ENCODE results near the gene COX8A.
A peak's percentile ranks its signal among the peaks of the same experiment; 100 is the strongest.

The COX8A gene

DNA sequence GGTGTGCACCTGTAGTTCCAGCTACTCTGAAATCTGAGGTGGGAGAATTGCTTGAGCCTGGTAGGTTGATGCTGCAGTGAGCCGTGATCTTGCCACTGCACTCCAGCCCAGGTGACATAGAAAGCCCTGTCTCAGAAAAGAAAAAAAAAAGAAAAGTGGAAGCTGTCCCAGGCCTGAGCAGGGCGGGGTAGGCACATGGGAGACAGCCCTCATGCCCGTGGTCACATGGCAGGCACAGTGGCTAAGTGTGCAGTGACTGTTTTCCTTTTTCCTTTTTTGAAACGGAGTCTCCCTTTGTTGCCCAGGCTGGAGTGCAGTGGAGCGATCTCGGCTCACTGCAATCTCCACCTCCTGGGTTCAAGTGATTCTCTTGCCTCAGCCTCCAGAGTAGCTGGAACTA, 19.6 kb downstream of the COX8A start:
- H3K4me3 Mint-ChIP-seq, result no peak overlapping the region
- H3K27ac Mint-ChIP-seq, result no peak overlapping the region
- H3K9me3 Mint-ChIP-seq, result no peaks in the 10 kb centered on the region
- peaks cover 38% of the 10 kb centered on the region for H3K4me1 Mint-ChIP-seq
- H3K27me3 Mint-ChIP-seq, result no peaks in the 10 kb centered on the region
- no peak for DNase-seq
- no peak for ATAC-seq

DNA sequence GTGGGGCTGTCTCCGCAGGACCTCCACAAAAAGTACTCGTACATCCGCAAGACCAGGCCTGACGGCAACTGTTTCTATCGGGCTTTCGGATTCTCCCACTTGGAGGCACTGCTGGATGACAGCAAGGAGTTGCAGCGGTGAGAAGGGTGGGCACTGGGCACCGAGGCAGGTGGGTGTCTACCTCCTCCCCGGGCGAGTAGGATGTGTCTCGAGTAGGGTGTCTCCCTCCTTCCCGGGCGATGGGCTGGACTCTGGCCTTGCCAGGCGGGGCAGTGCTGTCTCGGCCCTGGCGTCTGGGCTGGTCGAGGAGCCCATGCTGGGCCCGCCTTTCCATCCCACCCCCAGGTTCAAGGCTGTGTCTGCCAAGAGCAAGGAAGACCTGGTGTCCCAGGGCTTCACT, 22.1 kb downstream of the COX8A start:
- Mint-ChIP-seq H3K27ac (peak overlapping the region in 1 of 2 donors; percentile 32), H3K9me3 (no peaks in the 10 kb centered on the region), H3K4me3 (no peak overlapping the region), H3K27me3 (peaks cover 10% of the 10 kb centered on the region), H3K4me1 (peaks cover 42% of the 10 kb centered on the region)
- ATAC-seq, result no peak
- no peak for DNase-seq

DNA sequence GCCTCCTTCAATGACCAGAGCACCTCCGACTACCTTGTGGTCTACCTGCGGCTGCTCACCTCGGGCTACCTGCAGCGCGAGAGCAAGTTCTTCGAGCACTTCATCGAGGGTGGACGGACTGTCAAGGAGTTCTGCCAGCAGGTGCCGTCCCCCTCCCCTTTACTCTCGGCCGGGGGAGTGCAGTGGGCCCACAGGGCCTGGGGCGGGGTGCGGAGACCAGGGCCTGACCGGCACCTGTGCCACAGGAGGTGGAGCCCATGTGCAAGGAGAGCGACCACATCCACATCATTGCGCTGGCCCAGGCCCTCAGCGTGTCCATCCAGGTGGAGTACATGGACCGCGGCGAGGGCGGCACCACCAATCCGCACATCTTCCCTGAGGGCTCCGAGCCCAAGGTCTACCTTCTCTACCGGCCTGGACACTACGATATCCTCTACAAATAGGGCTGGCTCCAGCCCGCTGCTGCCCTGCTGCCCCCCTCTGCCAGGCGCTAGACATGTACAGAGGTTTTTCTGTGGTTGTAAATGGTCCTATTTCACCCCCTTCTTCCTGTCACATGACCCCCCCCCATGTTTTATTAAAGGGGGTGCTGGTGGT, 22.8 kb downstream of the COX8A start:
- Mint-ChIP-seq H3K9me3 (no peaks in the 10 kb centered on the region), H3K4me3 (no peak overlapping the region), H3K27ac (no peak overlapping the region), H3K4me1 (peaks cover 42% of the 10 kb centered on the region), H3K27me3 (peaks cover 14% of the 10 kb centered on the region)
- no peak for ATAC-seq
- DNase-seq, result no peak

DNA sequence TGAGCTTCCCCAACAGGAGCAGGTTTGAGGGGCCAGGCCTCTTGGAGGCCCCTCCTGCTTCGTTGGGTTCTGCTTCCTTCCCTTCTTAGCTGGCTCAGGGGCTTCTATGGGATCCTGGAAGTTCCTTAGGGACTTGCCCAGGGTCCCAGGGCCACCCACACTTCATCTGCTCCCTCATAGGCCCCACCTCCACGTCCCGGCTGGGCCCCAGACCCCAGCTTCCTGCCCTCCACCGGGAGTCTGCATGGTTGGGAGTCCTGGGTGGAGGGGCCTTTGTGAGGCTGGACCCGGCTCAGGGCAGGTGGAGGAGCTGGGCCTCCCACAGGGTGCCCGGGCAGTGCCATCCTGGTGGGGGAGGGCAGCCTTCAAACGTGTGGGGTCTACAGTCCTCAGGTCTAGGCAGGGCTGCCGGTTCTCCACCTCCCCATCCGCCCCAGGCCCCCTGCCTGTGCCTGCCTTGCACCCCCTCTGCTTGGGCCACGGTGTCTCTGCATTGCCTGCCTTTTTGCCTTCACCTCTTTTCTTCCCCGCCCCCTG, 23.4 kb downstream of the COX8A start:
- Mint-ChIP-seq H3K4me1 (peaks cover 40% of the 10 kb centered on the region), H3K4me3 (no peak overlapping the region), H3K27ac (no peak overlapping the region), H3K27me3 (peaks cover 14% of the 10 kb centered on the region), H3K9me3 (no peaks in the 10 kb centered on the region)
- DNase-seq, result no peak
- no peak for ATAC-seq

DNA sequence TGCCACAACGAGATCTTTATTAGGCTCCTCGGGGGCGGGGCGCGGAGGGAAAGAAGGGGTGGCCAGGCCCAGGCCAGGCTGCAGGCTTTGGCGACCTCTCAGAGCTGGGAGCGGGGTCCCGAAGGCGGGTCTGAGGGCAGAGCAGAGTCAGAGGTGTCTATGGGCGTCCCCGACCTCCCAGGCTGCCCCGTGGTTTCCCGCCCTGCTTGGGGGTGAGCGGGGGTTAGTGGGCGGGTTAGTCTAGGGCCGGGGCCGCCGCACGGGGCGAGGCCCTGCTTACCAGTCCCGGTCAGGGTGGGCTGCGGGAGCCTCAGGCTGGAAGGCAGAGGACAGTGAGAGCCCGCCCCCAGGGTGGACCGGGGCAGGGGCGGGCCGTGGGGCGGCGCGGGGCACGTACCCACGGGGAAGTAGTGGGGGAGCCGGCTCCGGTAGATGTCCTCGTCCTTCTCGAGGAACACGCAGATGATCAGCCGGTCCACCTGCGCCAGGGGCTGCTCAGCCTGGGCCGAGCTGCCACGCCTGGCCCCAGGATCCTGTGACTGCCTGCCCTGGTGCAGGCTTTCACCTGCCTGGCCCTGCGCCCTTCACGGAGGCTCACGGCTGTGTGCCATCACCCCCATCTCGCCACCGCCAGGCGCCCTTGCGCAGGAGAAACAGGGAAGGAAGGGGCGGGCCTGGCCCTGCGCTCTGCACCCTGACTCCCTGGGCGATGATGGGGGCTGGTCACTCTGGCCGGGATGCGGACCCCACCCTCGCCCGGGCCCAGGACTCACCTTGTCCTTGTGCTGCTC, 24.3 kb downstream of the COX8A start:
- Mint-ChIP-seq H3K9me3 (no peaks in the 10 kb centered on the region), H3K27ac (no peak overlapping the region), H3K27me3 (peaks cover 14% of the 10 kb centered on the region), H3K4me3 (peak overlapping the region; percentile 7 to 22), H3K4me1 (peaks cover 37% of the 10 kb centered on the region)
- peak; percentile 14 for ATAC-seq
- no peak for DNase-seq

DNA sequence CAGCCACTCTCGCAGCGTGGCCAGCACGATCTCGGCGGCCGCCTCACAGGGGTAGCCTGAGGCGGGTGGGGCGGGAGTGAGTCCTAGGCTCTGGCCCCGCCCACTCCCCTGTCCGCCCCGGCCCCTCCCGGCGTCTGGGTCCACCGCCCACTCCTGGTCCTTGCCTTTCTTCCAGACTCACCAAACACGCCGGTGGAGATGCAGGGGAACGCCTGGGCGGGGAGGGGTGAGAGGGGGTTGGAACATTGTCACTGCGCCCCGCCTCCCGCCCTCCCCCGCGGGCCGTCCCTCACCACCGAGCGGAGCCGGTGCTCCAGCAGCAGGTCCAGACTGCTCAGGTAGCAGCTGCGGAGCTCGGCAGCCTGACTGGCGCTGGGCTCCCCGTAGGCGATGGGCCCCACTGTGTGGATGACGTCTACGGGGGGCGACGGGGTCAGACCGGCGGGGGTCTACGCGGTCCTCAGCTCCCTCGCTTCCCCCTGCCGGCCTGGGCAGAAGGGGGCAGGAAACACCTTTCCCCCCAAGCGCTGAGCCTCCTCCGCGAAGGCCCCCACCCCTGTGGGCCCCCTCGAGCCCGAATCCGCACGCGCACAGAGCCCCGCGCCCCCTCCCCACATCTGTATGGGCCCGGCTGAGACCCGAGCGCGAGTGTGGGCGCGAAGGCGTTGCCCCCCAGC, 25.1 kb downstream of the COX8A start:
- H3K4me3 Mint-ChIP-seq, result peak overlapping the region; percentile 57 to 70
- no peak overlapping the region for H3K27ac Mint-ChIP-seq
- H3K27me3 Mint-ChIP-seq, result peaks cover 14% of the 10 kb centered on the region
- peak; percentile 58 for ATAC-seq
- DNase-seq, result peak; percentile 47 to 58
- H3K4me1 Mint-ChIP-seq, result peaks cover 34% of the 10 kb centered on the region
- H3K9me3 Mint-ChIP-seq, result no peaks in the 10 kb centered on the region

DNA sequence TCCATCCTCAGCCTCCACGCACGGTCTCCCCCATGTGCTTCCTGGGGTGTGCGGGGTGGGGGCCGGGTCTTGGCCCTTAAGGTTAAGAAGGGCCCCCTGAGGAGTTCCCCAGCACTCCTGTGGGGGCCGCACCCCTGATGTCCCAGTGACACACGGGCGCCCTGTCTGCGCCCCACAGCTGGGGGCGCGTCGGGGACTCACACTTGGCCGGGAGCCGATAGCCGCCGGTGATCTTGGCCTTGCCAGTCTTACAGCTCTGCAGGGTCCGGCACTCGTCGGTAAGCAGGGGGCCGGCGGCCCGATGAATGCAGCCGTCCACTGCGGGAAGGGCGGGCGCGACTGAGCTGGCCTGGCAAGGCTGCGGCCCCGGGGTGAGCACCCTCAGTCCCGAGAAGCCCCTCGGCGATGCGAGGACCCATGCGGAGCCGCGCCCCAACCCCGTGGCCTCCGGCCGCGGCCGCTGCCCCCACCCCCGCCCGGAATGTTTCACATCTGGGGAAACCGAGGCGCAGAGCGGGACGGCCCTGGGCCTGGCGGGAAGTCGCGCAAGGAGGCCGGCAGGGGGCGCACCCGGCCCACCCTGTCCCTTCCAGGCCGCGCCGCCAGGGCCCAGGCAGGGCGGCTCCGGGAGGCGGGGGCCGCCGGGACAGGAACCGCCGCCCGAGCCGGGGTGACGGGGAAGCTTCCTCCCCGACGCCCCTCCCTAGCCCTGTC, 25.8 kb downstream of the COX8A start:
- H3K4me3 Mint-ChIP-seq, result peak overlapping the region; percentile 57 to 70
- peak overlapping the region in 1 of 2 donors; percentile 54 for H3K27ac Mint-ChIP-seq
- H3K27me3 Mint-ChIP-seq, result peaks cover 14% of the 10 kb centered on the region
- no peaks in the 10 kb centered on the region for H3K9me3 Mint-ChIP-seq
- DNase-seq (peak; percentile 69 to 75), ATAC-seq (peak; percentile 84)
- peaks cover 31% of the 10 kb centered on the region for H3K4me1 Mint-ChIP-seq

DNA sequence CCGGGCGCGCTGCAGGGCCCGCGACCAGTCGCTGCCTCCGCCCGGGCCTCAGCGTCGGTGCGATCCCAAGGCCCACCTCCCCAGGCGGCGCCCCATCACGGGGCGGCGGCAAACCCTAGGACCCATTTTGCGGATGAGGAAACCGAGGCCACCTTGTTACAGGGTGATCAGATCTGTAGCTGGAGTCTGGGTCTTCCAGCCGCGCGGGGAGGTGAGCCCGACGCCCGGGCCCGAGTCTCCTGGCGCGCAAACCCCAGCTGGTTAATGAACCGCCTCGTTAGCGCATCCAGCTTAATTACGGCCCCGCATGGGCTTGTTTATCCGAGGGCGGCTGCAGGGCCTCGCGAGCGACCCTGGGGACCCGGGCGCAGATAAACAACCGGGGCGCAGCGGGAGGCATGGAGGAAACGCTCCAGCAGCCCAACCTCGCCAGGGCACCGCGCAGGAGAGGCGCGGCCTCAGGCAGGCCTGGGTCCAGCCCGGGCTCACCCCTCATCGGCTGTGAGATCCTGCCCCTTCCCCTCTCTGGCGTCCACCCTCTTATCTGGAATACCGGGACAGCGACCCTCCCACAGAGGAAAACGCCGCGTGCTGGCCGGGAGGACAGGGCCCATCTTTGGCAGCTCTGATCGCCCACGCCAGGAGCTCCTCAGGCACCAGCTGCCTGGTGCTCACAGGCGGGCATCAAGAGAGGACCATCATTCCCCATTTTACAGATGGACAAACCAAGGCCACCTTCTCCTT, 26.5 kb downstream of the COX8A start:
- Mint-ChIP-seq H3K9me3 (no peaks in the 10 kb centered on the region), H3K4me3 (peak overlapping the region in 1 of 2 donors; percentile 49), H3K4me1 (peaks cover 31% of the 10 kb centered on the region), H3K27ac (peak overlapping the region in 1 of 2 donors; percentile 54), H3K27me3 (peaks cover 21% of the 10 kb centered on the region)
- ATAC-seq, result no peak
- DNase-seq, result no peak

DNA sequence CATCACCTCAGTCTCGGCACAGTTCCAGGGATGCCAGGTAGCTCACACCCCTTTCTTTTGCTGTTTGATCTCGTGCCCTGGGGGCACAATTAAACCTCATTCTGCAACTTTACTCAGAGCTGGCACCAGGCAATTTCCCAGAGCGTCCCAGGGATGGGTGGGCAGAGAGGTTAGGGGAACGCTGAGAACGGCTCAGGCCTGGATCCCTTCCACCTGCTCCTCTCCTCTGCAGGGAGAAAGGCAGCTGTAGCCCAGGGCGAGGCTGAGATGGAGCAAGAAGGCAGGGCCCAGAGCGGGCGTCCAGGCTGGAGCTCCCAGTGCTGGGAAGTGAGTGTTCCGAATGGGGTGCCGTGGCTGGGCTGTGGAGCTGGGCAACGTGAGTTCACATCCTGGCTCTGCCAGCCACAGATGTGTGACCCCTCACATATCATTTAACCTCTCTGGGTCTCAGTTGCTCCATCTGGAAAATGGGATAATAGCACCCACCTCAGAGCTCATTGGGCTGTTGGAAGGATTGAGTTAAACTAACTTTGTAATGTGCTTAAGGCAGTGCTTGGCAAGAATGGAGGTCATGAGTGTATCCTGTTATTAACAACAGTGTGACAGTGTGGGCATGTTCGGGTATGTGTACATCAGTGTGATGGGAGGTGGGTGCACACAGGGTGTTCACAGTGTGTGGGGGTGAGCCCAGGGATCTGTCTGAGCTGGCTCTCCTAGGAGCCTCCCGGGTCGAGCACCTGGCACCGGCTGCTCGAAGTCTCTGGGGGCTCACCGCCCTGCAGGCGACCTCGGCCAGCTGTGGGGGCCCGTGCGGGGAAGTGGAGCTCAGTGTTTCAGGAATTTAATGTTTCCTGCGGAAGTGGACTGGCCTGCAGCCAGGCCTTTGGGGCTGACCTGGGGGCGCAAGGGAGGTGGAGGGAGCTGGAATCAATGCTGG, 27.3 kb downstream of the COX8A start:
- DNase-seq, result no peak
- Mint-ChIP-seq H3K9me3 (no peaks in the 10 kb centered on the region), H3K4me3 (no peak overlapping the region), H3K27me3 (peaks cover 30% of the 10 kb centered on the region), H3K4me1 (peaks cover 33% of the 10 kb centered on the region), H3K27ac (no peak overlapping the region)
- no peak for ATAC-seq

DNA sequence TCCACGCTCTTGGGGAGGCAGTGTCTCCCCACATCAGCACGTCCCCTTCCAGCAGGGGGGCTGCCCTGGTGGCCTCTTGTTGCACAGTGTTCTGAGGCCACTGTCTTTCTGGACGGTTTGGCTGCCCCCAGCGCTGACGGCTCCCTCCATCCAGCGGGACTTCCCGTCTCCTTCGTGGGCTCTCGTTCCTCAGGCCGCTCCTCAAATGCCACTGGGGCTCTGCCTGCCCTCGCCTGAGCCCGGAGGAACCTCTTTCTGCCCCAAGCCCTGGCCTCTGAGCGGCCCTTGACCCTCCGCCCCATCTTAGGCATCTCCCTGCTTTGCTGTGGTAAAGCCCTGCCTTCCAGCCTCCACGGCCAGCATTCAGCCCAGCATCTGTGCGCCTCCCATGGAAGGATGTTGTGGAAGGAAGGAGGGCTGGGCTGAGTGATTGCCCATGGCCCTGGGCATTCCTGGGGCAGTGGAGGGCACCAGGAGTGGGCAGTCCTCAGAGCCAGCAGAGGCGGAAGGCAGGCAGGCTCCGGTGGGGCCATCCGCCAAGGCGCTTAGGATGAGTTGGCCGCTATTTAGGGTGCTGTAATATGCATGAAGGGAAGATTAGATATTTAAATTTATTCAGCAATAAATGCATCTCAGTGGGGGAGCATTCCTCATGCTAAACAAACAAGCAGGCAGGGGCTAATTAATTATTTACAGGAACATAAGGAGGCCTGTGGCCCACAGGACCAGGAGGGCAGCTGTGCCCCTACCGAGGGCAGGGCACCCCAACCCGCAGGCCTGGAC, 29.6 kb downstream of the COX8A start:
- Mint-ChIP-seq H3K4me3 (no peak overlapping the region), H3K27ac (peak overlapping the region in 1 of 2 donors; percentile 64), H3K27me3 (peaks cover 52% of the 10 kb centered on the region), H3K9me3 (no peaks in the 10 kb centered on the region), H3K4me1 (peaks cover 27% of the 10 kb centered on the region)
- no peak for DNase-seq
- no peak for ATAC-seq

DNA sequence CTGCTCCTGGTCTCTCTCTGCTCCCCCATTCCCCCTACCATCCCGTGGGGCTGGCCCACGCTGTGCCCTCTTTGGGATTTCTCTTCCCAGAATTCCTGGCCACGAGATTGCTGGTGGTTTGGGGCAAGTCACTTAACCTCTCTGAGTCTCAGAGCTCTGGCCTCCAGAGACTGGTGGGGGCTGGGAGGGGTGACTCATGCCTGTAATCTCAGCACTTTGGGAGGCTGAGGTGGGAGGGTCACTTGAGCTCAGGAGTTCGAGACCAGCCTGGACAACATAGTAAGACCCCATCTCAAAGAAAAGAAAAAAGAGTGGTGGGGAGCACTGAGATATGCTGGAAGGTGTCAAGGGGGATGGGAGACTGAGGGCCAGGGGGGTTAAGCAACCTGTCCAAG, 30.2 kb downstream of the COX8A start:
- no peak overlapping the region for H3K27ac Mint-ChIP-seq
- H3K4me1 Mint-ChIP-seq, result peaks cover 25% of the 10 kb centered on the region
- ATAC-seq (no peak), DNase-seq (no peak)
- peaks cover 58% of the 10 kb centered on the region for H3K27me3 Mint-ChIP-seq
- H3K4me3 Mint-ChIP-seq, result no peak overlapping the region
- H3K9me3 Mint-ChIP-seq, result no peaks in the 10 kb centered on the region

DNA sequence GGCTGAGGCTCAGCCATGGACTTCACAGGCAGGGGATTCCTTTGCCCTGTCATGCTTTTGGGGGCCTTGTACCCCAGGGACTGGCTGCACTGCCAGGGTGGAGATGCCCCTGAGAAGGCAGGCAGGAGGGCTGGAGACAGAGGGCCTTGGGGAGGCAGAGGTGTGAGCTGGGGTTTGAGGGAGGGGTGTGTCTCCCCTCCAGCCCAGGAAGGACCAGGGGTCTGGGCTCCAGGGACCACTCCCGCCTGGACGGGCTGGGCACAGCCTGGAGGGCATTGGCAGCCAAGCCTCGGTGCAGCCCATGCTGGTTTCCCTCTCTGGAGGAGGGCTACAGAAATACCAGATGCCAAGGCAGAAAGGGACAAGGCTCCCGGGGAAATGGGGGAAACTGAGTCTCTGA, 31.3 kb downstream of the COX8A start:
- ATAC-seq (no peak), DNase-seq (no peak)
- Mint-ChIP-seq H3K4me3 (no peak overlapping the region), H3K4me1 (peaks cover 19% of the 10 kb centered on the region), H3K27me3 (peaks cover 66% of the 10 kb centered on the region), H3K9me3 (peaks cover 10 to 11% of the 10 kb centered on the region in 2 donors), H3K27ac (no peak overlapping the region)

DNA sequence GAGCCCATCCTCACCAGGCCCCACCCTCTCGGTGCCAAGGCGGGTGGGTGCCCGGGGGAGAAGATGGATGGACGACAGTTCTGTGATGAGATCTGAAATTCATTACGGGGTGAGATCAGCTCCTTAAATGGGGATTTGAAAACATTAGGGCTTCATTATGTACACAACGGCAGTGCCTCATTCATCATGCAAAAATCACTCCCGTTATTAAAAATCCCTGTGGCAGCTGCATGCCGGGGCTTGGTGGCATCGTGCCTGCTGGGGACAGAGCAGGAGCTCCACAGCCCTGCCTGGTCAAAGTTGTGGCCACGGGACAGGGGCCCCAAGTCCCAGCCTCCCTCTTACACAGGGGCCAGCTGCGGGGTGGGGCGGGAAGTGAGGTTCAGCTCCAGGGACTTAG, 32.0 kb downstream of the COX8A start:
- Mint-ChIP-seq H3K27ac (no peak overlapping the region), H3K27me3 (peaks cover 66% of the 10 kb centered on the region), H3K4me1 (peaks cover 19% of the 10 kb centered on the region), H3K4me3 (peak overlapping the region in 1 of 2 donors; percentile 79), H3K9me3 (peaks cover 13 to 18% of the 10 kb centered on the region in 2 donors)
- no peak for DNase-seq
- no peak for ATAC-seq
